Activated naive CD4-positive, alpha-beta T cell treated with anti-CD3 and anti-CD28 coated beads, Interleukin-2, amount 50 U/mL, for 24 hours (primary cell): ENCODE measurements around the gene NRGN.
A peak's percentile ranks its signal among the peaks of the same experiment; 100 is the strongest.

Experiments
- H3K27ac Mint-ChIP-seq: one replicate; pipeline ENCODE4 v1.8.0; 2021; ENCODE audit warnings: mild to moderate bottlenecking, mixed read lengths
- H3K27me3 Mint-ChIP-seq: one replicate; pipeline ENCODE4 v1.8.0; 2021; ENCODE audit warnings: mixed read lengths
- H3K36me3 Mint-ChIP-seq: one replicate; pipeline ENCODE4 v1.8.0; 2021; ENCODE audit warnings: mixed read lengths
- H3K4me1 Mint-ChIP-seq: one replicate; pipeline ENCODE4 v1.8.0; 2021; ENCODE audit warnings: mixed read lengths
- H3K4me3 Mint-ChIP-seq: one replicate; pipeline ENCODE4 v1.8.0; 2021; ENCODE audit warnings: mild to moderate bottlenecking, mixed read lengths
- H3K9me3 Mint-ChIP-seq: one replicate; pipeline ENCODE4 v1.8.0; 2021; ENCODE audit warnings: mixed read lengths

NRGN gene

DNA sequence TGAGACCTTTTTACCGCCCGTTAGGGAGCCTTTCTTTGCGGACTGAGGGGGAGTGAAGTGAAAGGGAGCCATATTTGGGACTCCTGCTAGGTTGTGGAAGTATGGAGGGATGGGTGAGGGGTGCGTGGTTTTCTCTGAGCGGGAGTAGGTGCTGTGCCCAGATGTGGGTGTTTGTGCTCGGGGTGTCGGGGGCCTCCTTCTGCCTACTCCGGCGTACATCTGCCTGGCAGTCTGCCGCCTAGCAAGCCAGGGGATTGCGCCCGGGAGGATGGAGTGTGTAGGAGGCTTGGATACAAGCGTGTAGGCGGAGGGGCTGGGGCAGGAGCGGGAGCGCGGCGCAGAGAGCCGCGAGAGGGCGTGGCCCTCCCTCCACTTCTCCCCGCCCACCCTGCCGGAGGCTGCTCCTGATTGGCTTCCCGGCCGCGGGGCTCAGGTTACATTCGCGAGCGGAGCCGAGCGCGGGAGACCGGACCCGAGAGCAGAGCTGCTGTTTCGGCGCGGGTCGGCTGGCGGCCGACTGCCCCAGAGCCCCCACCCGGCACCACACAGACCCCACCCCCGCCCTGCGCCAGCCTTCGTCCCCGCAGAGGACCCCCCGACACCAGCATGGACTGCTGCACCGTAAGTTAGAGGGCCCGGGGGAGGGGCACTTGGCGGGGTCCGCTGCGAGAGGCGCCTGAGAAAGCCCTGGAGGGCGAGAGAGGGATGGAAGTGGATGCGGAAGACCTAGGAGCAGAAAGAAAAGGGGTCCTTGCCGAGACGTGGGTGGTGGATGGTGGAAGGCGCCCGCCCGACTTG lies at the start of gene NRGN:
Gene NRGN (plus strand): TSS at position 464 of the 798 bp plus-strand sequence. CDS start 143 bp downstream, at position 607.
- peaks cover 19% of the 10 kb centered on the region for H3K4me1 Mint-ChIP-seq
- H3K9me3 Mint-ChIP-seq = no peaks in the 10 kb centered on the region
- H3K27ac Mint-ChIP-seq = no peak within 1 kb of the TSS
- H3K4me3 Mint-ChIP-seq = peak within 1 kb of the TSS; percentile 86
- no peaks in the 10 kb centered on the region for H3K27me3 Mint-ChIP-seq
- no peaks in the 10 kb centered on the region for H3K36me3 Mint-ChIP-seq

DNA sequence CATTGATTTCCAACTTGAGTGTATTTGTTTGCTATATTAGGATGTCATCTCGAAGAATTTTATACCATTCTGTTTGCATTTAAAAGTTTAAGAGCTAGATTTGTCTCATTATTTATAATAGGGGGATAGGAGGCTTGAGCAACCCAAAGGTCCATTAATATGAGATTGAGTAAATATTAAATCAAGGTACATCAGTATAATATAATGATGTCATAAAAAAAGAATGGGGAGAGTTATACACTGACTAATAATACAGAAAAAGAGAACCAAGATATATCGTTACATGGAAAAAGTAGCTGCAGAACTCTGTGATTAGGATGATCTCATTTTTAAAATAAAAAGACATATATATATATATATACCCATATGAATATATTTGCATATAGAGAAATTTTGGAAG lies 46.6 kb upstream of the NRGN start:
- no peaks in the 10 kb centered on the region for H3K36me3 Mint-ChIP-seq
- H3K4me1 Mint-ChIP-seq = no peaks in the 10 kb centered on the region
- no peak overlapping the region for H3K27ac Mint-ChIP-seq
- no peaks in the 10 kb centered on the region for H3K9me3 Mint-ChIP-seq
- no peak overlapping the region for H3K4me3 Mint-ChIP-seq
- no peaks in the 10 kb centered on the region for H3K27me3 Mint-ChIP-seq

DNA sequence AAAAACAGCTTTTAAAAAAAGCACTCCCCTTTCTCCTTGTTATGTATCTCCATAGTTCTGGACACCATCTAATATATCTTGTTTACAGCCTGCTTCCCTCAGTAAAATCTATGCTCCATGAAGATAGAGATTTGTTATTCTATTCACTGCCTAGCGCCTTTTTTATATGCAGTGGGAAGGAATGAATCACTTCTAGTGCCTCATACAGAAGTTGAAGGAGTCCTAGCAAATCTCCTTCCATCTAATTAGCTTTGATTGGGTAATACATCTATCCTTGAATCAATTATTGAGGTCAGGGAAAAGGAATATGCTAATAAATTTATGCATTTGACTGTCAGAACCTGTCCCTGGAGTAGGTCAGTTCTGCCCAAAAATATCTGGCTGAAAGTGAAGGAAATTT lies 40.2 kb upstream of the NRGN start:
- no peaks in the 10 kb centered on the region for H3K4me1 Mint-ChIP-seq
- H3K4me3 Mint-ChIP-seq = no peak overlapping the region

DNA sequence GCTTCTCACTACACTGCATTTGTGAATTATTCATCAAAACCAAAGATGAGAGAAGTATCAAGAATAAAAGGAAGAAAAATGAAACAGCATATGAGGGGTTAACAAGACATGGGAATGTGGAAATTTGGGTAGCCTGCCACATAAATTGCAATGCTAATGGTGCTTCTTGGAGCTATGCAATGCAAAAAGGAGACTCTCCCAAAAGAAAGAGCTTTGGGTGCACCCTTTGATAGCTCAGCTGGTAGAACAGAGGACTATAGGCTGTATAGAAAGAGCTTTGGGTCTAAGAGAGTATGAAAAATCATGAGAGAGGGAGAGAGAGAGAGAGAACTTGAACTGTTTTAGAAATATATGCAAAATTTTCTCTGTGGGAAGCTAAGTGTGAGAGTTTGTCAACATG lies 39.7 kb upstream of the NRGN start:
- H3K27me3 Mint-ChIP-seq = peaks cover 2% of the 10 kb centered on the region
- peaks cover 6% of the 10 kb centered on the region for H3K9me3 Mint-ChIP-seq
- H3K4me1 Mint-ChIP-seq = no peaks in the 10 kb centered on the region
- no peak overlapping the region for H3K27ac Mint-ChIP-seq
- H3K36me3 Mint-ChIP-seq = peaks cover 4% of the 10 kb centered on the region
- H3K4me3 Mint-ChIP-seq = no peak overlapping the region

More for the DNA sequence above, 40.2 kb upstream of the NRGN start:
- Mint-ChIP-seq H3K36me3 (peaks cover 4% of the 10 kb centered on the region), H3K9me3 (peaks cover 6% of the 10 kb centered on the region), H3K27me3 (peaks cover 2% of the 10 kb centered on the region), H3K27ac (no peak overlapping the region)

DNA sequence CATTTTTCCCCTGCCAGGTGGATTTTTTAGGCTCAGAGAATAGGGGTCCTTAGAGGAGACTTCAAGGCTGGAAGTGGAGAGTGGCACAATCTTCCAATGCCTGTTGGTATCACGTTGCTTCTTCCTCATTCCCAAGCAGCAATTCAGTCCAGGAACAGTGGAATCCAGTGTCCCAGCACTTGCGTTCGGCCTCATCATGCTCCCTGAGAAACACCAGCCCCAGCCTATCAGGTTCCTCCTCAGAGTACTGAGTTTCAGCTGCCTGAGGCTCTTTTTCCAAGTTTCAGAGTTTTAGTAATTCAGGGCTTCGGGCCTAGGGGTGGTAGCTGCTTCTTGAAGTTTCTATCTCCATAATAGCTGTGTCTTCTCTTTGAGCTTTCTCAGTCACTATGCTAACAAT lies 31.9 kb upstream of the NRGN start:
- Mint-ChIP-seq H3K36me3 (peaks cover 13% of the 10 kb centered on the region), H3K4me1 (no peaks in the 10 kb centered on the region), H3K9me3 (no peaks in the 10 kb centered on the region), H3K27me3 (peaks cover 2% of the 10 kb centered on the region), H3K4me3 (no peak overlapping the region), H3K27ac (no peak overlapping the region)

DNA sequence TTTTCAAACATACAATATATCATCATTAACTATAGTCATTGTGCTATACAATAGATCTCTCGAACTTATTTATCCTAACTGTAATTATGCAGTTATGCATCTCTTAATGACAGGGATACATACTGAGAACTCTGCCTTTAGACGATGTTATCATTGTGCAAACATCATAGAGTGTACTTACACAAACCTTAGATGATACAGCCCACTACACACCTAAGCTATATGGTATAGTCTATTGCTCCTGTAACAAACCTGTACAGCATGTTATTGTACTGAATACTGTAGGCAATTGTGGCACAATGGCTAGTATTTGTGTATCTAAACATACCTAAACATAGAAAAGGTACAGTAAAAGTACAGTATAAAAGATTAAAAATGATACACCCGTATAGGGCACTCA lies 27.4 kb upstream of the NRGN start:
- peaks cover 18% of the 10 kb centered on the region for H3K27me3 Mint-ChIP-seq
- H3K9me3 Mint-ChIP-seq = no peaks in the 10 kb centered on the region
- H3K4me1 Mint-ChIP-seq = peaks cover 5% of the 10 kb centered on the region
- H3K4me3 Mint-ChIP-seq = no peak overlapping the region
- H3K36me3 Mint-ChIP-seq = peaks cover 7% of the 10 kb centered on the region
- H3K27ac Mint-ChIP-seq = no peak overlapping the region

DNA sequence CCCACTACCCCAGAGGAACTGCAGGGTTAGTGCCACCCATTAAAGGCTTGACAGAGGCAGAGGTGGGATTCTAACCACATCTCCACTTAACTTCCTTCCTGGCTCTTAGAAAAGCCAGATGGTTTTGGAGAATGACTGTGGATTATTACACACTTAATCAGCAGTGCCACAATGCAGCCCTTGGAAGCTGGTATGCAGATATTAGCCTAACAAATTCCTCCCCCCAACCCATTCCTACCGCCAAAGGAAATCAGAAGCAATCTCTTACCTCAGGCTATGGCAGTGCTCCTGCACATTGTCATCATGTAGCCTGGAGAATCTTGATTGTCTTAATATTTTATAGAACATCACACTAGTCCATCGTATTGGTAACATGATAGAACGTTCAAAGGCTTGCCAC lies 23.2 kb upstream of the NRGN start:
- H3K36me3 Mint-ChIP-seq = peaks cover 2% of the 10 kb centered on the region
- peaks cover 20% of the 10 kb centered on the region for H3K4me1 Mint-ChIP-seq
- no peak overlapping the region for H3K4me3 Mint-ChIP-seq
- H3K27me3 Mint-ChIP-seq = peaks cover 16% of the 10 kb centered on the region
- H3K27ac Mint-ChIP-seq = no peak overlapping the region
- no peaks in the 10 kb centered on the region for H3K9me3 Mint-ChIP-seq

DNA sequence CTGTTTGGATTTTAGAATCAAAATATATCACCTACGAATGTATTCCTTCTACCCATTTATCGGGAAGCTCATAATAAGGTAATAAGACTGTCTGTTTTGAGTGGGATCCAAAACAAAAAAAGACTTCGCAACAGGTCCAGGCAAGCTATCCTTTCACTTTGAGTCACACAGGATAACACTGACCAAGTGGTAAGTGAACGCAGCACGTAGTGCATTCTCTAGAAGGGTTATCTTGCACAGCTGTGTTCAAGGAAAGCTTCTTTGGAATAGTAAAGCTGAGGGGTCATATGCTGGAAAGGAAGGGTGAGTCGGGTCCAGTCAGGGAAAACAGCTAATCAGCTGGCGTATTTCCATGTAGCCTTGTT lies 22.3 kb upstream of the NRGN start:
- Mint-ChIP-seq H3K36me3 (no peaks in the 10 kb centered on the region), H3K27me3 (peaks cover 16% of the 10 kb centered on the region), H3K4me3 (peak overlapping the region; percentile 74), H3K9me3 (no peaks in the 10 kb centered on the region), H3K27ac (no peak overlapping the region), H3K4me1 (peaks cover 26% of the 10 kb centered on the region)

DNA sequence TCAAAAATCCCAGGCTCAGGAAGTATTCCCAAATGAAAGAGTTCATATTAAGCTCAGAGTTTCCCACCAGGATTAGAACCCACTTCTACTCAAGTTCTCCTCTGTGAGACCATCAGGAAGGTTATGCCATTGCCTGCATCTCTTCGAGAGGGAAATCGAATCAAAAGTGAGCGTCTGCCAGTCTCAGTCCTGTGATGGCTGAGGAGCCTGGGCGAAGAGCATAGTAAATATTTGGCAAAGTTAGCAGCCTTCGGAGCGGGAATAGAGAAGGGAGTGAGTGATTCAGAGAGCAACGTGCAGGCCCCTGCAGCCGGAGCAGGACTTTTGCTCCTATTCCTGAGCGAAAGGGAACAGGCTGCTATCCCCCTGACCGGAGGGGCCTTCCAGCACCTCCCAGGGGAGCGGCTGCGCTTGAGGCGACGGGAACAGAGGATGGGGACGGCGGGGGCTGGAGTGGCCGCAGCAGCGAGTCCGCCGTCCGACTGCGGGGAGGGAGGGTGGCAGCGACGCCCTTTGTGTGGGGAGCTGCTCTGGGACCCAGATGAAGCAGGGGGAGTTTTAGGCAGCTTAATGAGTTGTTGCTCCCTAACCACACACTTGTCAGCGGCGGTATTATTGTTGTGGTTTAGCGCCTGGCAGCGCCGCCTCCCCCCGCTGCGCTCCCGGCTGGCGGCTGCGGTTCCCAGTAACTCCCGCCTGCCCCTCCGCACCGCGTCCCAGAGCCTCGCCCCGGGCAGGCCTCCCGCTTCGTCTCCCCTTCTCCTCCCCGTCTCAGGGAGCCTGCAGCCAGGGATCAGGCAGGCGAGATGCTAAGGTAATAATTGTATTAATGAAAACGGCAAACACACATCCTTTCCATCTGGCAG lies 21.7 kb upstream of the NRGN start:
- no peak overlapping the region for H3K27ac Mint-ChIP-seq
- peak overlapping the region; percentile 74 for H3K4me3 Mint-ChIP-seq
- peaks cover 33% of the 10 kb centered on the region for H3K4me1 Mint-ChIP-seq
- peaks cover 19% of the 10 kb centered on the region for H3K27me3 Mint-ChIP-seq
- no peaks in the 10 kb centered on the region for H3K9me3 Mint-ChIP-seq
- H3K36me3 Mint-ChIP-seq = no peaks in the 10 kb centered on the region

DNA sequence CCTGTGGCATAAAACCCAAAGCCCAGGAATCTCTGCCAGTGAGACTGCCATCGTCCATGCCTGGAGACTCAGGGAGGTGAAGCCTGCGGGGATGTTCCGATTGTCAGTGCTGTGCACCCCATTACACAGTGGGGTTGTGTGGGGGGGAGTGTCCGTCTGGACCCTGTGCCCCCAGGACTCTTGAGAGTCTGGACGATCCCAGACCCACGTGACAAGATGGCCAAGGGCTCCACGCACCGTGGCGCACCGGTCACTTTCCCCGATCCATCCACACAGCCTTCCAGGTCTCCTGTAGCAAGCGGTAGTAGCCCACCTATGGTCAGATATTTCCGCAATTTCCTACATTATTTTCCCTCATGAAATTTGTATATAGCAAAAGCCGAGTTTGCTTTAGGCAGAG lies 20.9 kb upstream of the NRGN start:
- Mint-ChIP-seq H3K9me3 (no peaks in the 10 kb centered on the region), H3K36me3 (no peaks in the 10 kb centered on the region), H3K4me3 (peak overlapping the region; percentile 74), H3K27me3 (peaks cover 19% of the 10 kb centered on the region), H3K27ac (no peak overlapping the region), H3K4me1 (peaks cover 34% of the 10 kb centered on the region)

DNA sequence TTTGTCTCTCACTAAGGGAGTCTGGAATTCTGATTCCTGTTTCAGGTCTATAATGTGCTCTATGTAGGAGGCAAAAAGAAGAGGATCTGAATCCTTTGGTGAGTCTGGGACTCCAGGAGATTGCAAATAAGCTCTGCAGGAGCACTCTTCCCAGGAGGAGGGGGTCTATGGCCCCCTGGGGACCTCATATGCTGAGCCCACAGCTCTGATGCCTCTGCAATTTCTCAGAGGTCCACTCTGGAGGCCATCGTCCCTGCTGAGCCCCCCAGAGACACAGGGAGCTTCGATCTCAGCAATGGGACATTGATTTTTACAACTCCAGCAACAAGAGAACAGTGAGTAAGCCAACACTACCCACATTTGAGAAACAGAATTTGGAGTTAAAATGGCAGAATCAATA lies 20.2 kb upstream of the NRGN start:
- Mint-ChIP-seq H3K27me3 (peaks cover 15% of the 10 kb centered on the region), H3K9me3 (no peaks in the 10 kb centered on the region), H3K36me3 (no peaks in the 10 kb centered on the region), H3K4me3 (no peak overlapping the region), H3K27ac (no peak overlapping the region), H3K4me1 (peaks cover 34% of the 10 kb centered on the region)

DNA sequence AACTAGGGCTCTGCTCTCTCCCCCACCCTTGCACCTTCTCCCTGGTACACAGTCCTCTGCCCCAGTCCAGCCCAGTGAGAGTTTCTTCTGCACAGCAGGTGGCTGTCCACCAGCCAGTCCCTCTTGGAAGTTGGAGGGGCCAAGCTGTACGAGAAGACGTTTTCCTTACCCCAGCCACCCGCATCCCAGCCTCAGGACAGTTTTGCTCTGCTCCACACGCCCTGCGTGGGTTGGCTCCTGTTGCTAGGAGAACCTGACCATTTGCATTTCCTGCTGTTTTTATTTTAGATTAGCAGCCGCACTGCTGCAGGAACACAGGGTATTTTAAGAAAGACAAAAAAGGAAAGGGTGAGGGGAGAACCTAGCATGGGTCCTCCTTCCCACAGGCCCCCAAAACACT lies 17.6 kb upstream of the NRGN start:
- H3K36me3 Mint-ChIP-seq = no peaks in the 10 kb centered on the region
- H3K27ac Mint-ChIP-seq = no peak overlapping the region
- H3K4me1 Mint-ChIP-seq = peaks cover 35% of the 10 kb centered on the region
- H3K9me3 Mint-ChIP-seq = no peaks in the 10 kb centered on the region
- no peak overlapping the region for H3K4me3 Mint-ChIP-seq
- peaks cover 3% of the 10 kb centered on the region for H3K27me3 Mint-ChIP-seq

DNA sequence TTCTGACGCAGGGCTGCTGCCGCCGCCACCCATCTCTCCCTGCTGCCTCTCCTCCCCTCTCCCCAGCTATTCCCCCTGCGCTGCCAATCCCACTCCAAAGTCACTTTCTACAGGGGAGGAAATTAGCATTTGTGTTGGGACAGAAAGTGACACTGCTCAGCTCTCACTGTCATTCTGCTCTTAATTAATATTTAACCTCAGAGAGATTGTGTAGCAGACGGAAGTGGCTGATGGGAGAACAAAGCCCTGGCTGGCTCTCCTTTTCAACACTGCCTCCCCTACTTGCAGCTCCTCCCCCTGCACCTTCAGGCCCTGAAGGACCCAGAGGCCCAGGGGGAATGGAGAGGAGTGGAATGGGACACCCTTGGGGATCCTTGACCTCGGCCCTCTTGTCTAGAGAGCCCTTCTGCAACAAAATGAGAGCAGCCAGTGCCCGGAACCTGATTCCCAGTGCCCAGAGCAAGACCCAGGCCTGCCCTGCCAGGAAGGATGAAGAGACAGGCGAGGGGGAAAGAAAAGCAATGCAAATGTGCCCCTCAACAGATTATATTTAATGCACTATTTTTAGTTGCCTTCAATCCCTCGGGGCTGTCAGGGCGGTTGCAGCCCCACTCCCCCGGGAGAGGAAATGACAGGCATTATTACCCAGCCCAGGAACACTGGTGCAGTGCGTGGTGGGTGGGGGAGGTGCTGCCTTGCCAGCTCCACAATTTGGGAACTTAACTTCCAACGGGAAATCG lies 14.6 kb upstream of the NRGN start:
- Mint-ChIP-seq H3K36me3 (no peaks in the 10 kb centered on the region), H3K9me3 (no peaks in the 10 kb centered on the region), H3K27me3 (peaks cover 3% of the 10 kb centered on the region), H3K4me1 (peaks cover 18% of the 10 kb centered on the region), H3K4me3 (no peak overlapping the region), H3K27ac (no peak overlapping the region)

DNA sequence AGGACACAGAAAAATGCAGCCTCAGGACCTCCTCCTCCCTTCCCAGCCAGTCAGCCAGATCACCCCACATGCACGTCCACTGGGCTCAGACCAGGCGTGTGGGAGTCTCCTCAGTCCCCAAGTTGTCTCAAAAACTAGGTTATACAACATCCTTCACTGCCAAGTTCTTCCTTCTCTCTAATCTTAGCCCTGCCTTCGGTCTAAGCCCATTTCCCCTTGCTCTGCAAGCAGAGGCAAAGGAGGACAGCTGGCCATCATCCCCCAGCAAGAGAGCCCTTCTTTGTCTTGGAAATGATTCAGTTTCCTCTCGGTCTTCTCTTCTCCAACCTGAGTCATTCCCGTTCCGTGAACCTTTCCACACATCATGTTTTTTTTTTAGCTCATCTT lies 14.0 kb upstream of the NRGN start:
- no peaks in the 10 kb centered on the region for H3K9me3 Mint-ChIP-seq
- H3K4me3 Mint-ChIP-seq = no peak overlapping the region
- H3K36me3 Mint-ChIP-seq = no peaks in the 10 kb centered on the region
- peaks cover 18% of the 10 kb centered on the region for H3K4me1 Mint-ChIP-seq
- H3K27ac Mint-ChIP-seq = no peak overlapping the region
- peaks cover 3% of the 10 kb centered on the region for H3K27me3 Mint-ChIP-seq

DNA sequence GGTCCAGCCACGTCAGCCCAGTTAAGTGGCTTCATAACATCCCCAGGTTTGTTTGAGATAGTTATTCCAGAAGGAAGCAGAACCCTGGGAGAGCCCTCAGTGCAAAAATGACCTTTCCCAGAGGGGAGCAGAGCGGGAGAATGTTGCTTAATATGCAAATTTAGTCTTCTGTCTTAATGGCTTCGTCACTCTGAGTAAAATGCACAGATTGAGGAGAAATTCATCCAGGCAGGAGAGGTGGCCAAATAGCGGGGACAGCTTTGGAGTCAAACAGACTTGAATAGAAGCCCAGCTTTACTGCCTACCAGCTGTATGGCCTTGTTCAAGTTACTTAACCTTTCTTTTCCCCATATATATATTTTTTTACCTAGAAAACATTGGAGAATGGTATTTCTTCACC lies 12.3 kb upstream of the NRGN start:
- peaks cover 12% of the 10 kb centered on the region for H3K4me1 Mint-ChIP-seq
- no peak overlapping the region for H3K4me3 Mint-ChIP-seq

DNA sequence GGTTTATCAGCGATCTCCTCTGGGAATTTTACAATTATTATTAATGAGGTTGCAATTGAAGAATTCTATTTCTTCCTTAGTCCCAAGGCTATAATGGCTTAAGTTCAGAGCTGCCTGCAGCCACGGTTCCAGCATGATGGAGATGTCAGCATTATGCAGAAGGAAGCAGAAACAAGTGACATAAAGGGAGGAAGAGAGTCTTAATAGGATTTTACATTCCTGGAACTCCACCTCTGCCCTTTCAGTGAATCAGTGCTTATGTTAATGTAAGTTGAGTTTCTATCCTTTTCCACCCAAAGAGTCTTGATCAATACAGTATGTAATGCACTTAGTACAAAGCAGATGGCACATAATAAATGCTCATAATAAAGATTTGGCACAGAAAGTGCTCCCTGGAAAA lies 11.6 kb upstream of the NRGN start:
- no peak overlapping the region for H3K27ac Mint-ChIP-seq
- no peaks in the 10 kb centered on the region for H3K9me3 Mint-ChIP-seq
- H3K4me1 Mint-ChIP-seq = peaks cover 5% of the 10 kb centered on the region
- H3K36me3 Mint-ChIP-seq = no peaks in the 10 kb centered on the region
- H3K4me3 Mint-ChIP-seq = no peak overlapping the region
- no peaks in the 10 kb centered on the region for H3K27me3 Mint-ChIP-seq

More for the DNA sequence above, 12.3 kb upstream of the NRGN start:
- H3K36me3 Mint-ChIP-seq = no peaks in the 10 kb centered on the region
- H3K27me3 Mint-ChIP-seq = peaks cover 3% of the 10 kb centered on the region
- H3K9me3 Mint-ChIP-seq = no peaks in the 10 kb centered on the region
- H3K27ac Mint-ChIP-seq = no peak overlapping the region
